GM10266 (cell line): ENCODE measurements around the gene DPP10.

Source experiments
- DNase-seq: peaks from one replicate; pipeline ENCODE4 v3.0.0; 2012; ENCODE audit errors: extremely low spot score
- TF ChIP-seq, protein P1 (sequence below): IDR thresholded peaks from 2 replicates; pipeline ENCODE4 v1.5.1; 2012; ENCODE audit warnings: mild to moderate bottlenecking, low read depth; ENCODE audit not compliant: control insufficient read depth, insufficient read depth; ENCODE audit errors: missing control alignments

The DPP10 gene

DNA sequence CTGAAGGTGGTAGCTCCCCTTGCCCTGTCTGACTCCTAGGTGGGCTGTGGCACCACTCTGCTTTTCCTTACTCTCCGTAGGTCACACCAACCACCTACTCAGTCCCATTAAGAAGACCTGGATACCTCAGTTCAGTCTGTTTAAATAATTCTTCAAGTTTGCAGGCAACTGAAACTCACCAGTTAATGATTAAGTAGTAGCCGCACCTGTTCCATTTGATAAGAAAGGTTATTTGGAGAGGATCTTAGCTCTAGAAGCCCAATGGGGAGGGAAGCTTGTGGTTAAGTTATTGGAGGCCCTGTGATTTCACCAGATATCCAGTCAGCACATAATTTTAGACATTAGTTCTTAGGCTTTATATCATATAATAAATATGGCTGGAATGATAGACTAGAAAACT is 1193.0 kb downstream of the DPP10 start:
- DNase-seq = no peak
- TF ChIP-seq, protein P1, sequence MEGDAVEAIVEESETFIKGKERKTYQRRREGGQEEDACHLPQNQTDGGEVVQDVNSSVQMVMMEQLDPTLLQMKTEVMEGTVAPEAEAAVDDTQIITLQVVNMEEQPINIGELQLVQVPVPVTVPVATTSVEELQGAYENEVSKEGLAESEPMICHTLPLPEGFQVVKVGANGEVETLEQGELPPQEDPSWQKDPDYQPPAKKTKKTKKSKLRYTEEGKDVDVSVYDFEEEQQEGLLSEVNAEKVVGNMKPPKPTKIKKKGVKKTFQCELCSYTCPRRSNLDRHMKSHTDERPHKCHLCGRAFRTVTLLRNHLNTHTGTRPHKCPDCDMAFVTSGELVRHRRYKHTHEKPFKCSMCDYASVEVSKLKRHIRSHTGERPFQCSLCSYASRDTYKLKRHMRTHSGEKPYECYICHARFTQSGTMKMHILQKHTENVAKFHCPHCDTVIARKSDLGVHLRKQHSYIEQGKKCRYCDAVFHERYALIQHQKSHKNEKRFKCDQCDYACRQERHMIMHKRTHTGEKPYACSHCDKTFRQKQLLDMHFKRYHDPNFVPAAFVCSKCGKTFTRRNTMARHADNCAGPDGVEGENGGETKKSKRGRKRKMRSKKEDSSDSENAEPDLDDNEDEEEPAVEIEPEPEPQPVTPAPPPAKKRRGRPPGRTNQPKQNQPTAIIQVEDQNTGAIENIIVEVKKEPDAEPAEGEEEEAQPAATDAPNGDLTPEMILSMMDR = no peak

DNA sequence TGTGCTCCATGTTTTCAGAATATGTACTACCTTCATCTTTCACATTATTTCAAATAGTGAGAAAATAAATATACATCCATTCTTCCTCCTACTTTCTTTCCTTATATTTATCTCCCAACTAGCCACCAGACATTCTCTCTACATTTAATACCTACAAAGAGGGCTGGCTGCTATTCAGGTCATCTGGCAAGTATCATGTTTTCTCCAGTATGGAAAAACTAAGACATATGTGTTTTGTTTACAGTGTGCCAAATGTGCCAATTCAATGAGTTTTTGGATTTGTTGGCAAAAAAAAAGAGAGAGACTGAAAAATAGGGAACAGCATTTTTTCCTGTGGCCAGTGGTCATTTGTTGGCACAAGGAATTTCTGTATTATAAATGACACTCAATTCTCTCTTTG is 1207.3 kb downstream of the DPP10 start:
- TF ChIP-seq, protein P1 = no peak
- no peak for DNase-seq

DNA sequence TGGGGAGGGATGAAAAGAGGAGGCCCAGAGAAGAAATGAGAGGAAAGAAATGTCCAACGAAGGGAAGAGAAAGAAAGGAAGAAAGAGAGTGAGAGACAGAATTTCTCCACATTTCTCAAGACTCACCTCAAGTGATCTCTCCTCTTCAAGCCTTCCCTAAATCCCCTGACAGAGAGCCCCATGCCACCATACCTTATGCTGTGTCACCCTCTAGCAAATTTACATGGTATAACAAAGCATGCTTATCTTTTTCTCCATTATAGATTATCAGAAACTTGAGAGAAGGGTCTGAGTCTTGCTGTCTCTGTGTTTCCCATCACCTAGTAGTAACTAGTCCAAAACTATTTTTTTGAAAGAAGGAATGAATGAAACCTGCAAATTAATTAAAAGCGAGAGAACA is 1208.4 kb downstream of the DPP10 start:
- TF ChIP-seq, protein P1 = no peak
- no peak for DNase-seq

DNA sequence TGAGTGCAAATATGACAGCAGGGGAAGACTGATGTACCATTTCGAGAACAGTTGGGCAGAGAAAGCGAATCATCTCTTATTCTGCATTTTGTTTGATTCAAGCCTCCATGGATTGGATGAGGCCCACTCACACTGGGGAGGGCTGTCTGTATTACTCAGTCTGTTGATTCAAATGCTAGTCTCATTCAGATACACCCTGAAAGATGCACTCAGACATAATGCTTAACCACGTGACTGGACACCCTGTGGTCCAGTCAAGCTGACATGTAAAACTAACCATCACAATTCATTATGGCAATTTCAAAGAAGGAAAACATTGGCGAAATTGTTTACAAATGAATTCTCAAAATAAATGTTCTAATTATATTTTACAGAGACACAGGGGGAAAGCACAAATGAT is 1210.2 kb downstream of the DPP10 start:
- no peak for DNase-seq
- TF ChIP-seq, protein P1 = no peak

DNA sequence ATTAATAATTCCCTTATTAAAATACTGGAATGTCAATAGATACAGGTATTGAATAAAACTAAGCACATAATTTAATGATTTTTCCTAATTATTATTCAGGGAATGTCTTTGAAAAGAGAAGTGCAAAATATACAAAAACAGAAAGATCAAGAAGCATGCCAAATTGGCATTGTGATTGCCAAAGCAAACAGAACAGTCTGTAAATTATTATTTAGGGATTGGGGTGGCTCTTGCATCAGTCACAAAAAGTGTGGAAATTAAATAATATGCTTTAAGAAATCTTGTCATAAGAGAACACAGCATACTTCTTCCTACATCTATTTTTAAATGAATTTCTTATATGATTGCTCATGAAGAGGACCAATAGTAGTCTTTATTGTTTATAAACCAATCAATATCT is 1211.9 kb downstream of the DPP10 start:
- TF ChIP-seq, protein P1 = no peak
- no peak for DNase-seq

DNA sequence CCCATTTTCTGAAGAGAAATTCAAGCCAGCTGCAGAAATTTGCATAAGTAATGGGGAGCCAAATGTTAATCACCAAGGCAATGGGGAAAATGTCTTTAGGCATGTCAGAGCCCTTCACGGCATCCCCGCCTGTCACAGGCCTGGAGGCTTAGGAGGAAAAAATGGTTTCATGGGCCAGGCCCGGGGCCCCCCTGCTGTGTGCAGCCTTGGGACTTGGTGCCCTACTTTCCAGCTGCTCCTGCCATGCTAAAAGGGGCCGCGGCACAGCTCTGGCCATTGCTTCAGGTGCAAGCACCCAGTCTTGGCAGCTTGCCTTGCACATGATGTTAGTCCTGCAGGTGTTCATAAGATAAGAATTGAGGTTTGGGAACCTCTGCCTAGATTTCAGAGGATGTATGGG is 1235.7 kb downstream of the DPP10 start:
- TF ChIP-seq, protein P1 = no peak
- DNase-seq = no peak

DNA sequence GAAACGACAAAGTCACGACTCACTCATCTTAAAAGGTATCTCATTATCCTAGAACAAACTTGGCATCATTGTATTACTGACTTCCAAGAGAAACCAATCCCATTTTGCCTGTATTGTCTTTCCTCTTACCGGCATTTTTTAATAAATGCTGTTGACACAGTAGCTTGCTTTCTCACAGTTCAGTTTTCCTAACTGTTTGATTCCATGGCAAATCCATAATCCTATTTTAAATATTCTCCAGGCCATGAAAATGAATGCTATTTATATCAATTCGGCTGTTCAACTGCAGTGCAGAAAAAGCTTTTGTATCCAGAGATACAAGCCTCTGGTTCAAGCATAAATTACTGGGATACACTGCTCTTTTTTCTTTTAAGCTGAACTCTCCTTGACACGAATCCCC is 1241.9 kb downstream of the DPP10 start:
- TF ChIP-seq, protein P1 = no peak
- no peak for DNase-seq

DNA sequence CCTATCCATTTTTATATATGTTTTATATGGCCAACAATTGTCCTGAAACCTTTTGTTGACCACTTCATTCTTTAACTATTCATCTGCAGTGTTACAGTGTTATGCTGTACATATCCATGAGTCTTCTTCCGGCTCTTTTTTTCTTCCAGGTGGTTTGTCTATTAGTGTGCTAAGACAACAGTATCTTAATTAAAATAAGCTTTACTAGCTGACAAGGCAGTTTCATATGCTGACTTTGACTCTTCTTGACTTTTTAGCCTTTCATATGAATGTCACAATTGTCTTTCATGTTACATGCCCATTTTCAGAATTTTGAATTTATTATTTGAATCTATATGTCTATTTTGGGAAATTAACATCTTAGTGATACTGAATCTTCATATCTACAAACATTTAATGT is 1249.0 kb downstream of the DPP10 start:
- DNase-seq = no peak
- TF ChIP-seq, protein P1 = no peak
